Hepatocyte (in vitro differentiated cells): Measurements from ENCODE around the gene TFDP1. TPM values are rescaled to one million over a fixed set of nuclear protein-coding genes. Genes with fewer than 3 reads are reported as not detected.

Source experiments
- DNase-seq: peaks from one replicate; pipeline ENCODE4 v3.0.0-alpha.2; 2016; ENCODE audit warnings: low spot score
- H2AFZ ChIP-seq: fragments of 200-600 bp; sonication (generic); 2 replicates; pipeline ENCODE4 v1.6.0; 2016; ENCODE audit warnings: antibody characterized with exemption, mild to moderate bottlenecking
- H3K27ac ChIP-seq: fragments of 200-600 bp; sonication (generic); 2 replicates; pipeline ENCODE4 v1.5.1; 2016; ENCODE audit warnings: mild to moderate bottlenecking
- H3K27me3 ChIP-seq: fragments of 200-600 bp; sonication (generic); 2 replicates; pipeline ENCODE4 v1.6.1; 2016
- H3K36me3 ChIP-seq: fragments of 200-600 bp; sonication (generic); replicated peaks from 2 replicates; pipeline ENCODE4 v1.5.1; 2016; ENCODE audit warnings: low read depth; ENCODE audit not compliant: insufficient read depth
- H3K4me1 ChIP-seq: fragments of 200-600 bp; sonication (generic); 2 replicates; pipeline ENCODE4 v1.5.1; 2016; ENCODE audit warnings: mild to moderate bottlenecking, moderate library complexity; ENCODE audit not compliant: insufficient read depth
- H3K4me2 ChIP-seq: fragments of 200-600 bp; sonication (generic); 2 replicates; pipeline ENCODE4 v1.6.0; 2016
- H3K4me3 ChIP-seq: fragments of 200-600 bp; sonication (generic); 2 replicates; pipeline ENCODE4 v1.5.1; 2016; ENCODE audit warnings: mild to moderate bottlenecking
- H3K79me2 ChIP-seq: fragments of 200-600 bp; sonication (generic); 2 replicates; pipeline ENCODE4 v1.6.0; 2017; ENCODE audit warnings: mild to moderate bottlenecking
- H3K9me2 ChIP-seq: fragments of 200-600 bp; sonication (generic); replicated peaks from 2 replicates; pipeline ENCODE4 v1.6.0; 2017; ENCODE audit warnings: mild to moderate bottlenecking; ENCODE audit not compliant: insufficient read depth
- H3K9me3 ChIP-seq: fragments of 200-600 bp; sonication (generic); 2 replicates; pipeline ENCODE4 v1.5.1; 2016; ENCODE audit warnings: low read depth, mild to moderate bottlenecking
- H4K20me1 ChIP-seq: fragments of 200-600 bp; sonication (generic); 2 replicates; pipeline ENCODE4 v1.6.0; 2016; ENCODE audit warnings: mild to moderate bottlenecking; ENCODE audit not compliant: insufficient read depth, poor library complexity, severe bottlenecking
- CTCF ChIP-seq: fragments of 200-600 bp; sonication (generic); IDR thresholded peaks from 2 replicates; pipeline ENCODE4 v1.5.1; 2016; ENCODE audit warnings: antibody characterized with exemption, mild to moderate bottlenecking; ENCODE audit not compliant: poor library complexity
- EZH2 ChIP-seq: fragments of 200-600 bp; sonication (generic); IDR thresholded peaks from 2 replicates; pipeline ENCODE4 v1.6.1; 2016; ENCODE audit warnings: antibody characterized with exemption, mild to moderate bottlenecking, borderline replicate concordance
- EZH2phosphoT487 ChIP-seq: fragments of 200-600 bp; sonication (generic); IDR thresholded peaks from one replicate; pipeline ENCODE4 v1.6.1; 2018; ENCODE audit warnings: antibody characterized with exemption, mild to moderate bottlenecking, low read depth, moderate library complexity; ENCODE audit not compliant: unreplicated experiment, severe bottlenecking
- WGBS: methylation state at CpG from one replicate; pipeline ENCODE4 v1.1.6; 2016; ENCODE audit warnings: low lambda C conversion rate; ENCODE audit errors: missing lambda C conversion rate; 5-methylcytosine and 5-hydroxymethylcytosine counted together
- polyA plus RNA-seq: library from polyadenylated mRNA; unstranded; fragments of >200 nt; fragmentation: Nextera tagmentation; extraction: Ambion mirVana; gene quantifications from 2 replicates; pipeline ENCODE4 v1.2.1, GENCODE V29; 2016
- total RNA-seq: library from RNA; depleted of rRNA; stranded (reverse); fragments of >200 nt; gene quantifications from 2 replicates; pipeline ENCODE4 v1.2.3, GENCODE V29; 2014

Gene TFDP1
- total and polyA plus RNA-seq, 2 experiments from 2014 or later, result 54.0 to 62.9 TPM

- no peak for TF ChIP-seq EZH2
- TF ChIP-seq CTCF, result no peak
- no peak for TF ChIP-seq EZH2phosphoT487
- H3K4me1 ChIP-seq, result no peaks in the 10 kb centered on the region
- no peak overlapping the region for H3K4me2 ChIP-seq
- no peak overlapping the region for H3K4me3 ChIP-seq
- no peaks in the 10 kb centered on the region for H4K20me1 ChIP-seq
- no peak for DNase-seq
- H3K27ac ChIP-seq, result no peak overlapping the region
- H2AFZ ChIP-seq, result no peak overlapping the region
- no peaks in the 10 kb centered on the region for H3K9me3 ChIP-seq
- WGBS, result 94% methylated on average over 16 of the region's 16 CpGs
- peaks cover 17% of the 10 kb centered on the region for H3K79me2 ChIP-seq
- no peaks in the 10 kb centered on the region for H3K27me3 ChIP-seq
- no peaks in the 10 kb centered on the region for H3K9me2 ChIP-seq
- H3K36me3 ChIP-seq, result no peaks in the 10 kb centered on the region
Observed at GRCh38 chr13:113552786-113553434, 31.6 kb upstream of the TFDP1 start.

GRCh38 chr13:113553511-113554332 is 30.8 kb upstream of the TFDP1 start:
- Histone ChIP-seq H3K9me3 (no peaks in the 10 kb centered on the region), H2AFZ (no peak overlapping the region), H3K27ac (no peak overlapping the region), H3K79me2 (peaks cover 9% of the 10 kb centered on the region), H3K36me3 (no peaks in the 10 kb centered on the region), H4K20me1 (no peaks in the 10 kb centered on the region), H3K4me2 (no peak overlapping the region), H3K4me3 (no peak overlapping the region), H3K9me2 (no peaks in the 10 kb centered on the region), H3K4me1 (no peaks in the 10 kb centered on the region), H3K27me3 (no peaks in the 10 kb centered on the region)
- DNase-seq, result no peak
- WGBS, result 96% methylated on average over 16 of the region's 16 CpGs
- no peak for TF ChIP-seq CTCF
- TF ChIP-seq EZH2phosphoT487, result no peak
- no peak for TF ChIP-seq EZH2

- 95% methylated on average over 9 of the region's 9 CpGs for WGBS
- no peak for TF ChIP-seq CTCF
- TF ChIP-seq EZH2phosphoT487, result no peak
- TF ChIP-seq EZH2, result no peak
- Histone ChIP-seq H3K4me2 (no peak overlapping the region), H3K4me3 (no peak overlapping the region), H3K27me3 (no peaks in the 10 kb centered on the region), H3K4me1 (no peaks in the 10 kb centered on the region), H4K20me1 (no peaks in the 10 kb centered on the region), H3K9me2 (no peaks in the 10 kb centered on the region), H3K36me3 (no peaks in the 10 kb centered on the region), H2AFZ (no peak overlapping the region), H3K79me2 (peaks cover 4% of the 10 kb centered on the region), H3K9me3 (no peaks in the 10 kb centered on the region), H3K27ac (no peak overlapping the region)
- no peak for DNase-seq
Observed at GRCh38 chr13:113554333-113554700, 30.2 kb upstream of the TFDP1 start.
